Memory B cell (primary cell): ENCODE measurements around the gene PGM5.
A peak's percentile ranks its signal among the peaks of the same experiment; 100 is the strongest.

Experiments used
- ATAC-seq: fragments of 150-1000 bp; cut with Tn5 transposase; 2 replicates; pipeline ENCODE4 v1.10.0; 2021; ENCODE audit warnings: low read depth, mild to moderate bottlenecking, moderate library complexity
- DNase-seq, 2 donors: peaks; one replicate each; pipeline ENCODE4 v3.0.0; 2022; ENCODE audit warnings: low spot score in 2 of 2
- H3K27ac Mint-ChIP-seq: one replicate; pipeline ENCODE4 v1.8.0; 2022; ENCODE audit warnings: mild to moderate bottlenecking, moderate library complexity, mixed read lengths
- H3K27me3 Mint-ChIP-seq: one replicate; pipeline ENCODE4 v1.8.0; 2022; ENCODE audit warnings: mixed read lengths
- H3K36me3 Mint-ChIP-seq: one replicate; pipeline ENCODE4 v1.8.0; 2022; ENCODE audit warnings: mild to moderate bottlenecking, mixed read lengths
- H3K4me1 Mint-ChIP-seq: one replicate; pipeline ENCODE4 v1.8.0; 2022; ENCODE audit warnings: mixed read lengths
- H3K4me3 Mint-ChIP-seq: one replicate; pipeline ENCODE4 v1.8.0; 2022; ENCODE audit warnings: mild to moderate bottlenecking, moderate library complexity, mixed read lengths
- H3K9me3 Mint-ChIP-seq: one replicate; pipeline ENCODE4 v1.8.0; 2022; ENCODE audit warnings: mixed read lengths

PGM5 gene

DNA sequence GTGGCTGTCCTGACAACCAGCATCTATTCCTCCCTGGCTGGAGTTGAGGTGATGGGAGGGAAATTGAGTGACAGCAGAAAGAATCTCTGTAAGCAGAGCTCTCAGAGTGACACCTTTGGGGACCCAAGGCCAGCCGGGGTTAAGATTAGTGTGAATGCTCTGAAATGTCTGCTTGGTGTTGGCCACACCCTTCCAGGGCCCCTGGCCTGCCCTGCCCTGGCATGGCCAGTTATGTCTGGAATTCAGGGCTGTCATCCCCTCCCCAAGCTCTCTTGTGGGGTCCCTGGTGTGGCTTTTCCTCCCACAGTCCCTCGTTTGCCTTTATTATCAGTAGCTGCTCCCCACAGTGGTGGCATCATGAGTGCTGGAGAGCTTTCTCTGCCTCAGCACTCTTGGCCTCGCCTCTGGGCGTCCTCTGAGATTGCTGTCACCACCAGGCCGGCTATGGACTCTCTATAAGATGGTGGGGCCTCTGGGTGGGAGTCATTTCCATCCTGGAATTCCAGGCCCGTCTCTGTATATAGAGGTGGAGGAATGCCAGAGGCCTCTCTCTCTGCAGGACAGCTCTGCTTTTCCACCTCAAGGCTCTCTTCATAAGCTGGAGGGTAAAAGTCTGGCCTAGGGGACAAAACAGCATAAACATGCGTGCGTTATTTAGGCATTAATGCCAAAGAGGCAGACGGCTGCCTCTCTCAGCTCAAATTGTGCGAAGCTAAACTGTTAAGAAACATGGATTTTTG lies 180.6 kb downstream of the PGM5 start:
- Mint-ChIP-seq H3K9me3 (no peaks in the 10 kb centered on the region), H3K27me3 (no peaks in the 10 kb centered on the region), H3K27ac (no peak overlapping the region), H3K4me1 (peaks cover 2% of the 10 kb centered on the region), H3K4me3 (no peak overlapping the region), H3K36me3 (no peaks in the 10 kb centered on the region)
- DNase-seq (no peak), ATAC-seq (no peak)

DNA sequence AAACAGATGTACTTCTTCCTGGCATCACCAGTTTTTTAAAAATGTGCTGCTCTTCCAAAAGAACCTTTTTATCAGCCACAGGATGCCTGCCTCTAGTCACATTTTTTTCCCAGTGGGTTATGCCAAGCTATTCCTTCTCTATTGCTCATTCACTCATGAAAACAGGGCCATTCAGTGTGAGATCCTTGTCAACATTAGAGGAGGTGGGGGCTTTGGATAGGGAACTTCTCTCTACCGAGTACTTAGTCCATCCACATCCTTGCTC lies 181.1 kb downstream of the PGM5 start:
- Mint-ChIP-seq H3K9me3 (no peaks in the 10 kb centered on the region), H3K27me3 (no peaks in the 10 kb centered on the region), H3K27ac (no peak overlapping the region), H3K4me3 (no peak overlapping the region), H3K36me3 (no peaks in the 10 kb centered on the region), H3K4me1 (peaks cover 2% of the 10 kb centered on the region)
- ATAC-seq (no peak), DNase-seq (no peak)

DNA sequence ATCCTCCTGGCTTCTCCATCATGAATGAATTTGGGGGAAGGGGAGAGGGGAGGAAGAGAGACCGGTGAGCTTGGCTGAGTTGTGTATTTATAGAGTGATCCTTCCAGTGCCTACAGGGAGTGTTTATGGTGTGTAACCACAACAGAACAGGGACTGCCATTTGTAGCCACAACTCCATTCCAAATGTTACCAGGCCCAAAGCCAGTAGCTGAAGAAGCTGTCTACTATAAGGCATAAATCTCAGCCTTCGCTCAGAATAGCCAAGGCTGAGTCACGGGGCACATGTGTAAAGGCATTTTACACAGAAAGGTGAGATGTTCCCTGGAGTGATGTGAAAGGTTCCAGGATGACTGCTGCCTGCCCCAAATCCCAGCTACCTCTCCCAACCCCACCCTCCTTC lies 181.8 kb downstream of the PGM5 start:
- ATAC-seq (no peak), DNase-seq (no peak)
- H3K27me3 Mint-ChIP-seq, result no peaks in the 10 kb centered on the region
- peaks cover 3% of the 10 kb centered on the region for H3K4me1 Mint-ChIP-seq
- no peak overlapping the region for H3K27ac Mint-ChIP-seq
- no peaks in the 10 kb centered on the region for H3K9me3 Mint-ChIP-seq
- H3K36me3 Mint-ChIP-seq, result no peaks in the 10 kb centered on the region
- no peak overlapping the region for H3K4me3 Mint-ChIP-seq

DNA sequence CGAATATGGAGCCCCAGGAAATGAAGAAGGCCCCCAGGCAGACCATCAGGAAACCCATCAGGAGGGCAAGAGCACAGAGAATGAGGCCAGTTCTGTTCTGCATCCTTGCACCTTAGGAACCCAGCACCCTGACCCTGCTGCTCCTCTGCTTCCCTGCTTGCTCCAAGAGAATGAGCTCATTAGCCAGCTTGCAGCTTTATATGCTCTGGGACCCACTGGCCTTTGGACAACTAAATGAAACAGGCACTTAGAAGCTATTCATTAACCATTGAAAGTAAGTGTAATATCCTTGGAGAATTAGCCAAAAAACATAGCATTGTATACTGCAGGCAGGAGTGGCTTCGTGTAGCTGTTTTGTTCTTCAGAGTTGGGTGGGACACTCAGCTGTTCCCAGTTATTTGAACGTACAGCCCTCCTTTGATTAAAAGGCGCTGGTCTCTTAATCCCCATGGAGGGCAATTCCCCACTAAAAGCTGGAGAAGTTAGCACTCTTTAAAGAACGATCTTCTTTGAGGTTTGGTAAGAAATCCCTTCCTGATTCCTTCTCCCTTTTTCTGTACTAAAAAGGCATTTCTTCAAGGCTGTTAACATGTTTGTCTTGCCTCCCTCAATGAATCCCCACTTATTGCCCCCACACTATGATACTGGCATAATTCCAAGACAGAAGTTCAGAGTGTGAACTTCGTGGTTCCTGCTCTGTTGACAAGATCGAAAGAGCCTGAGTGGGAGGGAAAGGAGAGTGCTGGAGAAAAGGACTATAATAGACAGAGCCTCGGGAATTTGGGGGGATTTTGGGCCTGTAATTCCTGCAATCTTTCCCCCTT lies 184.5 kb downstream of the PGM5 start, which contains the start of gene TMEM252:
Gene TMEM252, minus strand, starts transcription at position 172 of the 824 bp plus-strand sequence. Its CDS starts 69 bp downstream, at position 103.
- no peak for DNase-seq
- Mint-ChIP-seq H3K9me3 (no peaks in the 10 kb centered on the region), H3K4me3 (no peak within 1 kb of the TSS), H3K4me1 (peaks cover 18% of the 10 kb centered on the region), H3K27ac (no peak within 1 kb of the TSS), H3K27me3 (no peaks in the 10 kb centered on the region), H3K36me3 (no peaks in the 10 kb centered on the region)
- no peak for ATAC-seq

- Mint-ChIP-seq H3K36me3 (no peaks in the 10 kb centered on the region), H3K4me3 (no peak overlapping the region), H3K4me1 (peaks cover 21% of the 10 kb centered on the region), H3K27ac (no peak overlapping the region), H3K27me3 (no peaks in the 10 kb centered on the region), H3K9me3 (no peaks in the 10 kb centered on the region)
- DNase-seq (no peak), ATAC-seq (no peak)
Measured at GRCh38 chr9:68541568-68541967, 185.2 kb downstream of the PGM5 start.

GRCh38 chr9:68545033-68545705 lies 188.8 kb downstream of the PGM5 start:
- H3K27me3 Mint-ChIP-seq, result no peaks in the 10 kb centered on the region
- H3K9me3 Mint-ChIP-seq, result no peaks in the 10 kb centered on the region
- ATAC-seq, result no peak
- H3K27ac Mint-ChIP-seq, result peak overlapping the region; percentile 4
- no peak for DNase-seq
- H3K4me3 Mint-ChIP-seq, result peak overlapping the region; percentile 1
- H3K36me3 Mint-ChIP-seq, result no peaks in the 10 kb centered on the region
- peaks cover 32% of the 10 kb centered on the region for H3K4me1 Mint-ChIP-seq

GRCh38 chr9:68546596-68547390 lies 190.4 kb downstream of the PGM5 start:
- Mint-ChIP-seq H3K36me3 (no peaks in the 10 kb centered on the region), H3K4me1 (peaks cover 30% of the 10 kb centered on the region), H3K27me3 (no peaks in the 10 kb centered on the region), H3K9me3 (no peaks in the 10 kb centered on the region), H3K27ac (peak overlapping the region; percentile 56), H3K4me3 (peak overlapping the region; percentile 50)
- peak; percentile 95 for ATAC-seq
- peak; percentile 23 to 33 for DNase-seq

- DNase-seq (no peak), ATAC-seq (peak; percentile 30)
- peaks cover 30% of the 10 kb centered on the region for H3K4me1 Mint-ChIP-seq
- H3K27ac Mint-ChIP-seq, result peak overlapping the region; percentile 56
- H3K4me3 Mint-ChIP-seq, result no peak overlapping the region
- no peaks in the 10 kb centered on the region for H3K27me3 Mint-ChIP-seq
- H3K36me3 Mint-ChIP-seq, result no peaks in the 10 kb centered on the region
- no peaks in the 10 kb centered on the region for H3K9me3 Mint-ChIP-seq
Measured at GRCh38 chr9:68547417-68547816, 191.0 kb downstream of the PGM5 start.

GRCh38 chr9:68548241-68548640 lies 191.8 kb downstream of the PGM5 start:
- no peaks in the 10 kb centered on the region for H3K36me3 Mint-ChIP-seq
- no peak overlapping the region for H3K4me3 Mint-ChIP-seq
- ATAC-seq (no peak), DNase-seq (no peak)
- no peaks in the 10 kb centered on the region for H3K27me3 Mint-ChIP-seq
- peaks cover 28% of the 10 kb centered on the region for H3K4me1 Mint-ChIP-seq
- no peaks in the 10 kb centered on the region for H3K9me3 Mint-ChIP-seq
- H3K27ac Mint-ChIP-seq, result peak overlapping the region; percentile 15

- Mint-ChIP-seq H3K27me3 (no peaks in the 10 kb centered on the region), H3K9me3 (no peaks in the 10 kb centered on the region), H3K4me3 (no peak overlapping the region), H3K4me1 (peaks cover 13% of the 10 kb centered on the region), H3K27ac (no peak overlapping the region), H3K36me3 (no peaks in the 10 kb centered on the region)
- no peak for DNase-seq
- ATAC-seq, result no peak
Measured at GRCh38 chr9:68551191-68551590, 194.8 kb downstream of the PGM5 start.

DNA sequence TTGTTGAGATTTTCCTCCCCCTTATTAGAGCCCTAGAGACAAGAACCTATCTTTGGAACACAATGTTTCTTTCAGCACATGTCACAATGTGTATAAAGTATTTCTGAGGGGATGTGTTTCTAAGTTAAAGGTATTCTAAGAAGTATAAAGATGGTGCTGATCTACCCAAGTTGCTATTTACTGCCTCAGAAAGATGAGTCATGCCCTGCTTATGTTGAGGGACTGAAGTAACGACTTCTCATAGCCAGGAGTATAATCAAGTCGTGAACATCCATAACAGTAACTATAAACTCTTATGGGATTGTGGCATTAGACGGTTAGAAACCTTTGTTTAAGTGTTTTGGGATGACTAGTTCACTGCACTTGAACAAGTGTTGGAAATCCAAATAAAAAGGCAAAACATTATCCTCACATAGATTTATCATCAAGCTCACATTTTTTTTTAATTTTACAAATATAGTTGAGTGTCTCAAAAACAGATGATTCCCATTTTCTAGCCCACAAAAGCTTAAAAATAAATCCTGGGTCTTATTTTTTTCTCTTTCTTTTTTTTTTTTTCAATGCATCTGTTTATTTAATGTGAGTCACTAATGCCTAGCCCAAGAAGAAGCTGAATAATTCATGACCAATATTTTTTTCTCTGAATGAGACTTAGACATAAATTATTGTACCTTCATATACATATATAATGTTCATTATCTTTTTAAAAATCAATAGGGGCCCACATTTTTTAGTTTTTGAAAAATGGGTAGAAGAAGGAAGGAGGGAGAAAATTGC lies 196.5 kb downstream of the PGM5 start:
- Mint-ChIP-seq H3K27ac (no peak overlapping the region), H3K4me1 (peaks cover under 1% of the 10 kb centered on the region), H3K27me3 (peaks cover 3% of the 10 kb centered on the region), H3K36me3 (no peaks in the 10 kb centered on the region), H3K4me3 (no peak overlapping the region), H3K9me3 (no peaks in the 10 kb centered on the region)
- ATAC-seq (no peak), DNase-seq (no peak)

DNA sequence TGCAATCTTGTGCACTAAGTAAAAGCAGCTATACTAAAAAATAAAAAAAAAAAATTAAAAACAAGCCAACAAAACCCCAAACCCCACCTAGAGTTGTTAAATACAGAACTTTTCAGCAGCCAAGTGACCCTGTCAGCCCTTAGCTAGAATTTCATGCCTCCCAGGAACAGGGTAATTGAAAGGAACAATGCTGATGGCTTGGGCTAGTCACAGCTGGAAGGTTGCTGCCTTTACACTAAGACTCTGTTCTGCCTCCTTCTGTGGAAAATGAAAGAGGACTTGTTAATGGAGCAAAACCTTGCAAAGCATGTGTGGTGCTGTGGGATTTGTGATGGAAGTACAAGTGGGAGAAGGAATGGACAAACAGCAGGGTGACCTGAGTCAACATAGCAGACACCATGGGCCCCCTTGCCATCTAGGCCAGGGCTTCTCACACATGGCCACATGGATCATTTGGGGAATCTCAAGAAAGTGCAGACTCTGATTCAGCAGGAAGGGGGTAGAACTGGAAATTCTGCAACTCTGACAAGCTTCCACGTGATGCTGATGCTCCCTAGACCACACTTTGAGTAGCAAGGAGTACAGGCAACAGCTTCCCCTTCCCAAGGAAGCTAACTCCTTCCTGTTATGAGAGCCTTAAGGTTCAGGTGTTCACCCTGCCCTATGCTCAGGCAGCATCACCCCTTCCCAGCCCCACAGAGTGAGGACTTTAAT lies 199.2 kb downstream of the PGM5 start:
- H3K4me1 Mint-ChIP-seq, result peaks cover 3% of the 10 kb centered on the region
- H3K27me3 Mint-ChIP-seq, result peaks cover 3% of the 10 kb centered on the region
- no peak for DNase-seq
- no peaks in the 10 kb centered on the region for H3K9me3 Mint-ChIP-seq
- H3K27ac Mint-ChIP-seq, result no peak overlapping the region
- no peaks in the 10 kb centered on the region for H3K36me3 Mint-ChIP-seq
- no peak overlapping the region for H3K4me3 Mint-ChIP-seq
- ATAC-seq, result no peak

- ATAC-seq (no peak), DNase-seq (no peak)
- Mint-ChIP-seq H3K9me3 (no peaks in the 10 kb centered on the region), H3K27ac (no peak overlapping the region), H3K4me3 (no peak overlapping the region), H3K4me1 (peaks cover 5% of the 10 kb centered on the region), H3K27me3 (peaks cover 3% of the 10 kb centered on the region), H3K36me3 (no peaks in the 10 kb centered on the region)
Measured at GRCh38 chr9:68558545-68558944, 202.1 kb downstream of the PGM5 start.
